WERI-Rb-1 (cell line): ENCODE measurements around the gene SRGAP3.

ENCODE experiments used
- DNase-seq: peaks from one replicate; pipeline ENCODE4 v3.0.0-alpha.2; 2020
- H3K27ac ChIP-seq: fragments of 250-450 bp; sonication (Bioruptor Pico); 2 replicates; pipeline ENCODE4 v1.5.1; 2020; ENCODE audit warnings: mild to moderate bottlenecking, moderate library complexity
- H3K27me3 ChIP-seq: fragments of 250-450 bp; sonication (Bioruptor Pico); 2 replicates; pipeline ENCODE4 v1.5.1; 2021; ENCODE audit warnings: mild to moderate bottlenecking, low read depth, moderate library complexity; ENCODE audit not compliant: insufficient read depth, severe bottlenecking
- H3K36me3 ChIP-seq: fragments of 250-450 bp; sonication (Bioruptor Pico); 2 replicates; pipeline ENCODE4 v1.5.1; 2020; ENCODE audit warnings: mild to moderate bottlenecking, moderate library complexity
- H3K4me3 ChIP-seq: 2 replicates; pipeline ENCODE4 v1.5.1; 2011; ENCODE audit warnings: low read depth, mild to moderate bottlenecking, control low read depth, low read length
- H3K9me3 ChIP-seq: fragments of 250-450 bp; sonication (Bioruptor Pico); 2 replicates; pipeline ENCODE4 v1.5.1; 2021; ENCODE audit warnings: mild to moderate bottlenecking, moderate library complexity; ENCODE audit not compliant: severe bottlenecking
- TF ChIP-seq, protein P1 (sequence below): IDR thresholded peaks from 2 replicates; pipeline ENCODE4 v1.5.1; 2011; ENCODE audit warnings: low read depth, mild to moderate bottlenecking, control low read depth, inconsistent platforms, low read length

The SRGAP3 gene

DNA sequence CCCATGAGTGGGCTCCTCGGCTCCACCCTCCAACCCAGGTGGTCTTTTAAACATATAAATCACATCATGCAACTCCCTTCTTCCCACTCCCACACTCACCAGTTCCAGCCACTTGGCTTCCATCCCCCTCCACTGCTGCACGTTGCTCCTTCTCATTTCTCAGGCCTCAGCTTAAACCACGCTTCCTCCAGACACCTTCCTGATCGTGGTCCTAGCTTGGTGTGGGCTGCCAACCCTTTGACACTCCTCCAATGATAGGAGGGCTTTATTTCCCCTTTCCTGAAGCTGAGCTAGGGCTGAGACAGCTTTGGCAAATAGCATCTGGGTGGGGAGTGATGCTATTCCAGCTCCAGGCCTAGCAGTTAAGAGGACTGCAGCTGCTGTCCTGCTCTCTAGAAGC, 130.1 kb downstream of the SRGAP3 start:
- Histone ChIP-seq H3K9me3 (no peaks in the 10 kb centered on the region), H3K36me3 (no peaks in the 10 kb centered on the region; the same call in 1 of the 2 replicates), H3K4me3 (no peak overlapping the region), H3K27me3 (no peaks in the 10 kb centered on the region), H3K27ac (no peak overlapping the region)
- no peak for DNase-seq
- TF ChIP-seq, protein P1, sequence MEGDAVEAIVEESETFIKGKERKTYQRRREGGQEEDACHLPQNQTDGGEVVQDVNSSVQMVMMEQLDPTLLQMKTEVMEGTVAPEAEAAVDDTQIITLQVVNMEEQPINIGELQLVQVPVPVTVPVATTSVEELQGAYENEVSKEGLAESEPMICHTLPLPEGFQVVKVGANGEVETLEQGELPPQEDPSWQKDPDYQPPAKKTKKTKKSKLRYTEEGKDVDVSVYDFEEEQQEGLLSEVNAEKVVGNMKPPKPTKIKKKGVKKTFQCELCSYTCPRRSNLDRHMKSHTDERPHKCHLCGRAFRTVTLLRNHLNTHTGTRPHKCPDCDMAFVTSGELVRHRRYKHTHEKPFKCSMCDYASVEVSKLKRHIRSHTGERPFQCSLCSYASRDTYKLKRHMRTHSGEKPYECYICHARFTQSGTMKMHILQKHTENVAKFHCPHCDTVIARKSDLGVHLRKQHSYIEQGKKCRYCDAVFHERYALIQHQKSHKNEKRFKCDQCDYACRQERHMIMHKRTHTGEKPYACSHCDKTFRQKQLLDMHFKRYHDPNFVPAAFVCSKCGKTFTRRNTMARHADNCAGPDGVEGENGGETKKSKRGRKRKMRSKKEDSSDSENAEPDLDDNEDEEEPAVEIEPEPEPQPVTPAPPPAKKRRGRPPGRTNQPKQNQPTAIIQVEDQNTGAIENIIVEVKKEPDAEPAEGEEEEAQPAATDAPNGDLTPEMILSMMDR = no peak

DNA sequence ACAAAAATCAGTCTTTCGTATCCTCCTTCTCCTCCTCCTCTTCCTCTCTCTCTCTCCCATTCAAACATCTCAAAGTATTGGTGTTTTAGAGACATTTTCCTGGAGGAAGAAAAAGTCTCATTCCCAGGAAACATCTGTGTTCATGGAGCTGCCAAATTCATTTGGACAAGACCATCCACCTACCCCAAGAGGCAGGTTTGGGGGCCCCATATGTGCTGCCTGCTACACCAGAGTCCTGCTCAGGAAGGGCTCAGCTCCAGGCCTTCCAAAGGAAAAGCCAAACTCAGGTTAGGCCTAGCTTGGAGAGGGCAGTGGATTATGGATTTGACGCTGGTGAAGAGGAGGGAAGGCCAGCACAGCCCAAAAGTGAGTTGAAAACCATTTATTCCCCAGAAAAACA, 131.2 kb downstream of the SRGAP3 start:
- H3K4me3 ChIP-seq = no peak overlapping the region
- H3K27ac ChIP-seq = no peak overlapping the region
- no peaks in the 10 kb centered on the region for H3K27me3 ChIP-seq
- DNase-seq = no peak
- no peaks in the 10 kb centered on the region; the same call in 1 of the 2 replicates for H3K36me3 ChIP-seq
- H3K9me3 ChIP-seq = no peaks in the 10 kb centered on the region
- TF ChIP-seq, protein P1 = no peak

GRCh38 chr3:9117220-9117619, 132.2 kb downstream of the SRGAP3 start:
- TF ChIP-seq, protein P1 = no peak
- no peak for DNase-seq
- H3K9me3 ChIP-seq = no peaks in the 10 kb centered on the region
- no peak overlapping the region for H3K4me3 ChIP-seq
- H3K27ac ChIP-seq = no peak overlapping the region
- no peaks in the 10 kb centered on the region for H3K27me3 ChIP-seq
- peaks cover 5% of the 10 kb centered on the region; the same call in 1 of the 2 replicates for H3K36me3 ChIP-seq

GRCh38 chr3:9116336-9116735, 133.1 kb downstream of the SRGAP3 start:
- no peak overlapping the region for H3K4me3 ChIP-seq
- H3K27ac ChIP-seq = peak overlapping the region; percentile 35
- no peaks in the 10 kb centered on the region for H3K9me3 ChIP-seq
- peak; percentile 71 for DNase-seq
- H3K36me3 ChIP-seq = peaks cover 5% of the 10 kb centered on the region; the same call in 1 of the 2 replicates
- TF ChIP-seq, protein P1 = no peak
- H3K27me3 ChIP-seq = no peaks in the 10 kb centered on the region

GRCh38 chr3:9115336-9115735, 134.1 kb downstream of the SRGAP3 start:
- Histone ChIP-seq H3K36me3 (peaks cover 5% of the 10 kb centered on the region; the same call in 1 of the 2 replicates), H3K27ac (no peak overlapping the region), H3K27me3 (no peaks in the 10 kb centered on the region), H3K9me3 (no peaks in the 10 kb centered on the region), H3K4me3 (no peak overlapping the region)
- DNase-seq = no peak
- TF ChIP-seq, protein P1 = no peak

DNA sequence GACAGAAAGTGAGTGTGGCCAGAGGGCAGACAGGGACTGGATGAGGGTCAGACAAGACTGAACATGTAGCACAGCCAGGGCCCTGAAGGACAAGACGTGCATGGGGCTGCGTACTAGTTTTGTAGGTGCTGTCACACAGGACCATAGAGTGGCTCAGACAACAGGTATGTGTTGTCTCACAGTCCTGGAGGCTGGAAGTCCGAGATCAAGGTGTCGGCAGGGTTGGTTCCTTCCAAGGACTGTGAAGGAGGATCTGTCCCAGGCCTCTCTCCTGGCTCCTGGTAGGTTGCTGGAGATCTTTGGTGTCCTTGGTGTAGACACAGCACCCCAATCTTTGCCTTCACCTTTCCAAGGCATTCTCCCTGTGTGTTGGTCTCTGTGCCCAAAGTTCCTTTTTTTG, 136.4 kb downstream of the SRGAP3 start:
- no peak overlapping the region for H3K4me3 ChIP-seq
- no peaks in the 10 kb centered on the region for H3K27me3 ChIP-seq
- no peak for DNase-seq
- no peaks in the 10 kb centered on the region for H3K9me3 ChIP-seq
- H3K27ac ChIP-seq = no peak overlapping the region
- H3K36me3 ChIP-seq = 0 out of 2 replicates have a peak, but pooled peaks cover 5% of the 10 kb centered on the region
- TF ChIP-seq, protein P1 = no peak
